Neural cell (in vitro differentiated cells): ENCODE results near the gene CD27. TPM values are rescaled to one million over a fixed set of nuclear protein-coding genes. Genes with fewer than 3 reads are reported as not detected.

Source experiments
- H2AFZ ChIP-seq: fragments of 200-600, 300-800 bp; sonication (generic), shearing (Covaris generic); 2 replicates; pipeline ENCODE4 v1.6.0; 2014; ENCODE audit warnings: low read depth, mild to moderate bottlenecking, antibody characterized with exemption, low read length, moderate library complexity
- H3F3A ChIP-seq: fragments of 200-600 bp; shearing (Covaris generic); 2 replicates; pipeline ENCODE4 v1.6.1; 2016; ENCODE audit warnings: mild to moderate bottlenecking, moderate library complexity, mixed read lengths, antibody characterized with exemption, low read length; ENCODE audit not compliant: insufficient read depth, poor library complexity, severe bottlenecking
- H3K27ac ChIP-seq: fragments of 200-600, 300-800 bp; sonication (generic), shearing (Covaris generic); 2 replicates; pipeline ENCODE4 v1.5.1; 2014; ENCODE audit warnings: mild to moderate bottlenecking, low read length, moderate library complexity
- H3K27me3 ChIP-seq: fragments of 300-800, 200-600 bp; sonication (generic), shearing (Covaris generic); 2 replicates; pipeline ENCODE4 v1.6.0; 2014; ENCODE audit warnings: mild to moderate bottlenecking, low read depth, low read length, moderate library complexity; ENCODE audit not compliant: insufficient read depth
- H3K36me3 ChIP-seq: fragments of 300-800, 200-600 bp; sonication (generic), shearing (Covaris generic); 2 replicates; pipeline ENCODE4 v1.5.1; 2014; ENCODE audit warnings: mild to moderate bottlenecking, antibody characterized with exemption, low read length, moderate library complexity; ENCODE audit not compliant: insufficient read depth
- H3K4me2 ChIP-seq: fragments of 300-800, 200-600 bp; sonication (generic), shearing (Covaris generic); 2 replicates; pipeline ENCODE4 v1.6.0; 2014; ENCODE audit warnings: mild to moderate bottlenecking, low read length
- H3K4me3 ChIP-seq: fragments of 300-800, 200-600 bp; sonication (generic), shearing (Covaris generic); 2 replicates; pipeline ENCODE4 v1.5.1; 2014; ENCODE audit warnings: mild to moderate bottlenecking, low read length, moderate library complexity
- H3K79me2 ChIP-seq: fragments of 200-600 bp; shearing (Covaris generic); replicated peaks from 2 replicates; pipeline ENCODE4 v1.6.0; 2014; ENCODE audit warnings: mild to moderate bottlenecking, low read length, moderate library complexity; ENCODE audit not compliant: insufficient read depth
- H3K9ac ChIP-seq: fragments of 300-800, 200-600 bp; sonication (generic), shearing (Covaris generic); 2 replicates; pipeline ENCODE4 v1.6.1; 2016; ENCODE audit warnings: mild to moderate bottlenecking, low read length, mixed read lengths
- H3K9me2 ChIP-seq: fragments of 200-600 bp; shearing (Covaris generic); 2 replicates; pipeline ENCODE4 v1.6.1; 2016; ENCODE audit warnings: mild to moderate bottlenecking, low read length, mixed read lengths; ENCODE audit not compliant: insufficient read depth
- H3K9me3 ChIP-seq: fragments of 200-600, 300-800 bp; sonication (generic), shearing (Covaris generic); 2 replicates; pipeline ENCODE4 v1.6.1; 2016; ENCODE audit warnings: mild to moderate bottlenecking, mixed run types, low read length, moderate library complexity, mixed read lengths
- H4K20me1 ChIP-seq: fragments of 200-600 bp; shearing (Covaris generic); 2 replicates; pipeline ENCODE4 v1.6.1; 2016; ENCODE audit warnings: mild to moderate bottlenecking, mixed run types; ENCODE audit not compliant: insufficient read depth
- CTCF ChIP-seq: fragments of 450-650 bp; IDR thresholded peaks from 2 replicates; pipeline ENCODE4 v1.5.1; 2014; ENCODE audit warnings: antibody characterized with exemption, mild to moderate bottlenecking, moderate library complexity; ENCODE audit not compliant: poor library complexity, severe bottlenecking
- EP300 ChIP-seq: fragments of 450-650 bp; conservative IDR thresholded peaks from 2 replicates; pipeline ENCODE4 v1.6.1; 2014; ENCODE audit warnings: antibody characterized with exemption, mild to moderate bottlenecking, moderate library complexity; ENCODE audit not compliant: poor library complexity, severe bottlenecking
- EZH2 ChIP-seq: fragments of 200-600, 300-800 bp; shearing (Covaris generic), sonication (generic); IDR thresholded peaks from 2 replicates; pipeline ENCODE4 v1.6.1; 2014; ENCODE audit warnings: antibody characterized with exemption, low read length, borderline replicate concordance, mild to moderate bottlenecking; ENCODE audit not compliant: insufficient read depth, poor library complexity, severe bottlenecking
- MXI1 ChIP-seq: fragments of 450-650 bp; conservative IDR thresholded peaks from 2 replicates; pipeline ENCODE4 v1.6.1; 2014; ENCODE audit warnings: antibody characterized with exemption, mild to moderate bottlenecking; ENCODE audit not compliant: poor library complexity, severe bottlenecking
- POLR2AphosphoS5 ChIP-seq: IDR thresholded peaks from 2 replicates; pipeline ENCODE4 v1.6.1; 2012
- RAD21 ChIP-seq: fragments of 450-650 bp; conservative IDR thresholded peaks from 2 replicates; pipeline ENCODE4 v1.6.1; 2014; ENCODE audit warnings: antibody characterized with exemption, mild to moderate bottlenecking, moderate library complexity
- REST ChIP-seq: IDR thresholded peaks from 2 replicates; pipeline ENCODE4 v1.6.1; 2012; ENCODE audit warnings: borderline replicate concordance
- SMC3 ChIP-seq: fragments of 450-650 bp; conservative IDR thresholded peaks from 2 replicates; pipeline ENCODE4 v1.6.1; 2014; ENCODE audit warnings: antibody characterized with exemption, mild to moderate bottlenecking, moderate library complexity; ENCODE audit not compliant: poor library complexity
- TAF1 ChIP-seq: IDR thresholded peaks from 2 replicates; pipeline ENCODE4 v1.6.1; 2012; ENCODE audit warnings: low read depth
- polyA plus RNA-seq: library from polyadenylated mRNA; depleted of rRNA; stranded (reverse); fragments of >200 nt; gene quantifications from 2 replicates; pipeline ENCODE4 v1.2.3, GENCODE V29; 2014

The CD27 gene
- polyA plus RNA-seq, 1 donor from 2014 or later = not detected

- Histone ChIP-seq H3K9me3 (no peaks in the 10 kb centered on the region), H3K27me3 (no peaks in the 10 kb centered on the region), H3K4me2 (no peak overlapping the region), H4K20me1 (no peaks in the 10 kb centered on the region), H3K79me2 (no peaks in the 10 kb centered on the region), H3K27ac (no peak overlapping the region), H3K9me2 (no peaks in the 10 kb centered on the region), H2AFZ (no peak overlapping the region), H3K36me3 (no peaks in the 10 kb centered on the region), H3K4me3 (no peak overlapping the region), H3F3A (no peaks in the 10 kb centered on the region), H3K9ac (no peak overlapping the region)
- no peak for TF ChIP-seq REST
- no peak for TF ChIP-seq POLR2AphosphoS5
- TF ChIP-seq EZH2 = no peak
- no peak for TF ChIP-seq EP300
- no peak for TF ChIP-seq TAF1
- TF ChIP-seq MXI1 = no peak
- no peak for TF ChIP-seq SMC3
Measured at GRCh38 chr12:6443361-6443983, 1.3 kb upstream of the CD27 start.

GRCh38 chr12:6444031-6444430, 724 bp upstream of the CD27 start:
- Histone ChIP-seq H3K9me3 (no peaks in the 10 kb centered on the region), H3K27me3 (no peaks in the 10 kb centered on the region), H3K79me2 (no peaks in the 10 kb centered on the region), H3K9ac (no peak overlapping the region), H3K4me3 (no peak overlapping the region), H3K4me2 (no peak overlapping the region), H3K36me3 (no peaks in the 10 kb centered on the region), H3K9me2 (no peaks in the 10 kb centered on the region), H4K20me1 (no peaks in the 10 kb centered on the region), H3K27ac (no peak overlapping the region), H3F3A (no peaks in the 10 kb centered on the region), H2AFZ (no peak overlapping the region)
- TF ChIP-seq REST (no peak), RAD21 (no peak), TAF1 (no peak), SMC3 (no peak), POLR2AphosphoS5 (no peak), EP300 (no peak), CTCF (no peak), MXI1 (no peak), EZH2 (no peak)
